ENCODE data around the gene FMNL1.

FMNL1 gene

GRCh38 chr17:45221081-45222013 is at the start of gene FMNL1:
Gene FMNL1 (plus strand): TSS chr17:45221885. CDS start chr17:45222125, 240 bp downstream.
- no peak for DNase-seq

GRCh38 chr17:45172232-45172540 is 49.5 kb upstream of the FMNL1 start:
- DNase-seq, result no peak

- DNase-seq, result peak; percentile 93
Observed at GRCh38 chr17:45172541-45173286, 49.0 kb upstream of the FMNL1 start.

DNA sequence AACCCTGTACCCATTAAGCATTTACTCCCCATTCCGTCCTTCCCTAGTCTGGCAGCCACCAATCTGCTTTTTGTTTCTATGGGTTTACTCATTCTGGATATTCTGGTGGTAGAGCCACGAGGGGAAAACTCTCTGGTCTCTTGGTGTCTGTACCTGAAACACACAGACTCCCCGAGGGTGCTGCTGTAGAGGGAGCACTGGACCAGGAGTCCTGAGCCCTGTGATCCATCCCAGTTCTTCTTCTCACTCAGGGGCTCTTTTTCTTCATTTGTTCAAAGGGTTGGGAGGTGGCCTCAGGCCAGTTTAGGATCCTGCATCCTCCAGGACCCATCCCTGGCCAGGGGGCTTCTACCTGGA is 45.9 kb upstream of the FMNL1 start:
- DNase-seq, result no peak

DNA sequence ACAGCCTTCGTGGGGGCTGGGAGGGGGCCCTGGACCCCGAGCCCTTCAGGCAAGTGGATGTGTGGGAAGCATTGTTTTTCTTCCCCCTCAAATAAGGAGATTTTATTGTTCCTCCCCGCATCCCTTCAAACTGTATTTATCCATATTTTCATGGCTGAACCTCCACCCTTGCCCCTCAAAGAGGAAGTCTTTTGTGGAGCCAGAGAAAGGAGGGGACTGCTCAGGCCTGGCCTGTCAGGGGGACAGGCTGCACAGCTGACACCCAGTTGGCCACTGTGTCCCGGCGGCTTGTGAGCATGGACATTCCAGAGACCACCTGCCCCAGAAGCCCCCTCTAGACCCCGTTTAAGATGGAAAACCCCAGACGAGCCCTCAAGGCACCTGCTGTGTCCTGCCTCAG is 44.1 kb upstream of the FMNL1 start:
- no peak for DNase-seq

DNA sequence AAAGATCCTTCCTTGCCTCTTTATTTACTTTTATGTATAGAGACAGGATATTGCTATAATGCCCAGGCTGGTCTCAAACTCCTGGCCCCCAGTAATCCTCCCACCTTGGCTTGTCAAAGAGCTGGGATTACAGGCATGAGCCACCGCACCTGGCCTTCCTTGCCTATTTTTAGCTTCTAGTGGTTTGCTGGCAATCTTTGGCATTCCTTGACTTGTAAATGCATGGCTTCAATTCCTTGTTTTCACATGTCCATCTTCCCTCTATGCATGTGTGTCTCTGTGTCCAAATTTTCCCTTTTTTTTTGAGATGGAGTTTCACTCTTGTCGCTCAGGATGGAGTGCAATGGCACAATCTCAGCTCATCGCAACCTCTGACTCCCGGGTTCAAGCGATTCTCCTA is 37.5 kb upstream of the FMNL1 start:
- no peak for DNase-seq

DNA sequence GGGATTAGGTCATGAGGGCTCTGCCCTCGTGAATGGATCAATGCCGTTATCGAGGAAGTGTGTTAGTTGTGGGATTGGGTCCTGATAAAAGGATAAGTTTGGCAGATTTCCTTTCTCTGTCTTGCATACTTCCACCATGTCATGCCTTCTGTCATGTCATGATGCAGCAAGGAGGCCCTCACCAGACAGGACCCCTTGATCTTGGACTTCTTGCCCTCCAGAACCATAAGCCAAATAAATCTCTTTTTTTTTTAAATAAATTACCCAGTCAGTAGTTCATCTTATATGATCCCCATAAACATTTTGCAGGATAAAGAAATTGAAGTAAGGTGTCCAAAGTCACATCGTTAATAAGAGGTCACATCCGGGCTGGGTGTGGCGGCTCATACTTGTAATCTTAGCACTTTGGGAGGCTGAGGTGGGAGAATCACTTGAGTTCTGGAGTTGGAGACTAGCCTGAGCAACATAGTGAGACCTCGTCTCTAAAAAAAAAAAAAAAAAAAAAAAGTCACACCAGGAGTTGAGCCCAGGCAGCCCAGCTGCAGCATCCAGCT is 34.8 kb upstream of the FMNL1 start:
- DNase-seq, result no peak

- DNase-seq, result no peak
Observed at GRCh38 chr17:45189009-45189408, 32.7 kb upstream of the FMNL1 start.

- no peak for DNase-seq
Observed at GRCh38 chr17:45190503-45191255, 31.0 kb upstream of the FMNL1 start.

GRCh38 chr17:45195424-45195823 is 26.3 kb upstream of the FMNL1 start:
- no peak for DNase-seq

- no peak for DNase-seq
Observed at GRCh38 chr17:45197108-45197507, 24.6 kb upstream of the FMNL1 start.

DNA sequence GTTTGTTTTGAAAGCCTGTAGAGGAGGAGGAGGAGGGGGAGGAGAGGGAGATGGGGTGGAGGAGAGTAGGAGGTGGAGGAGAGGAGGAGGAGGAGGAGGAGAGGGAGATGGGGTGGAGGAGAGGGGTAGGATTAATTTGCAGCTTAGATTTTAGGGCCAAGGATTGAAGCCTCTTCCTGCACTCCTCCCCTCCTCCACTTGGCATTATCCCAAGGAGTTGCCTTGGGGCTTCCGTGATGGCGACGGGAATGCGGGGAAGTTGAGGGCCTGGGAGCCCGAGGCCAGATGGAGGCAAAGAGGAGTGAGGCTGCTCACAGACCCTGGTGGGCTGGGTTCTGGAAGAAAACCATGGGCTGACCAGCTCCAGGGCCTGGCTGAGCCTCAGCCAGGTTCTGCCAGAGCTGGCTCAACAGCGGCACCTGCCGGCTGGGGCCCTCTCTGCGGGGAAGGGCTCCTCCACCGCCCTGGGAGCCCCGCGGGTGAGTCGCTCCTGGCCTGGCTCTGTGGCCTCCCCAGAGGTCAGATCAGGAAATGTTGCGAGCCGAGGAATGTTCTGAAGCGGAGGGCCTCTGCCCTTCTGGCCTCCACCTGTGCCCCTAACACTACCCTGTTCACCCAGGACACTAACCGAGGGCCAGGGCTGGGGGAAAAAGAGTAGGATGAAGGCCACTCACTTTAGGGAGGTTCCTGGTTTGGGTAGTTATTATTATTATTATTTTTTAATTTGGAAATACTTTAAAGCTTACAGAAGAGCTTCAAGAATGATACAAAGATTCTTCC is 23.9 kb upstream of the FMNL1 start:
- DNase-seq, result peak; percentile 87

DNA sequence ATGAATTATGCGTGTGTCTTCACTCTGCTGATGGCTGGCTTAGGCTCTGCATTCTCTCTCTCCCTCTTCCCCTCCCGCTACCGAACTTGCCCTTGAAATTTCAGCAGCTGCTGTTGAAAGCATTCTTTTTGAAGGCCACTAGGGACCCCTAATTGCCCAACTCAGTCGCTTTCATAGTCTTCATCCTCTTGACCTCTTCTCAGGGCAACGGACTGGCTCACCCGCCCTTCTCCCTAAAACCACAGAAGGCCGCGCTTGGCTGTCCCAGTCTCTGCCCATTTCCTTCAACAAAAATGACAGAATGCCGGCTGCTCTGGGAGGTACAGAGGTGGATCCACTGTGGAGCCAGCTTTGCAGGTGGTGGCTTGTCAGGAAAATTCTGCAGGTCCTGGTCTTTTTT is 21.0 kb upstream of the FMNL1 start:
- no peak for DNase-seq

DNA sequence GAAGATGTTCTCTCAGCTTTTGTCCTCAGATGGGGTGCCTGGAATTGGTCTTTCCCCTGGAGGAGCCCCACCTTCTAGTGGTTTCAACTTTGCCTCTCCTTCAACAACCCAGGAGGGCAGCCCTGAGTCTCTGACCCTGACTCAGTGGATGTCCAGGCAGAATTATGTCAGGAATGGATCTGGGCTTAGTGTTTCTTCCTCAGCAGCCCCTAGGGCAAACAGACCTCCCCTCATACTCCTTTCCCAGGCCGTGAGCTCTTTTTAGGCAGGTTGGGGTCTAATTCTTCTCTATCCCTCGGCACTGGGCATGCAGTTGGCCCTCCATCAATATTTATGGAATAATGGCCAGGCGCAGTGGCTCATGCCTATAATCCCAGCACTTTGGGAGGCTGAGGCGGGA is 20.2 kb upstream of the FMNL1 start:
- no peak for DNase-seq

DNA sequence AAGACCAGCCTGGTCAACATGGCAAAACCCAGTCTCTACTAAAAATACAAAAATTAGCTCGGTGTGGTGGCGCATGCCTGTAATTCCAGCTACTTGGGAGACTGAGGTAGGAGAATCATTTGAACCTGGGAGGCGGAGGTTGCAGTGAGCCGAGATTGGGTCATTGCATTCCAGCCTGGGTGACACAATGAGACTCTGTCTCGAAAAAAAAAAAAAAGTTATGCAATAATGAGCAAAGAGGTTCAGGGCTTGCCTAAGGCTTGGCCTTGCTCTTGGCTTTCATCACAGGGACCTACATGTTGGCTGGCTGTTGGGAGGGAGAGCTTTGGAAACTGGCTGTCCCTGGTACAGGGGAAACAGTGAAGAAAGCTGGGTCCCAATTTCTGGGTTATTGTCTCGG is 19.8 kb upstream of the FMNL1 start:
- peak; percentile 32 for DNase-seq

GRCh38 chr17:45218895-45219661 is 2.6 kb upstream of the FMNL1 start:
- peak; percentile 44 for DNase-seq

DNA sequence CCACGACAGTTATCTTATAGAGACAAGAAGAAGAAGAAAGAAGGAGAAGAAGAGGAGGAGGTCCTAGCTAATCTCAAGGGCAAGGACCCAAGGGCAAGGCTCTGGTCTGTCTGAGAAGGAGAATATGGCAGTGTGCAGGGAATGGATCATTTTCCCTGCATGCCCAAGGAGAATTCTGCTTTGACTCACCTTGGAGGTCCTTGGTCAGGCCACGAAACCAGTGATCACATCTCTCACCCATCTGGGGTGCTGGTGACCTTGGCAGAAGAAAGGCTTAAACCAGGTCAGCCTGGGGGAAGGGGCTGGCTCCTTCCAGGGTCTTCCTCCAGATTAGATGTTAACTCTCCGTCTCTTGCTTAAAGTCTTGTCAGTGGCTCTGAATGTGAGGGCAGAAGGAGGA is 1.6 kb upstream of the FMNL1 start:
- no peak for DNase-seq

DNA sequence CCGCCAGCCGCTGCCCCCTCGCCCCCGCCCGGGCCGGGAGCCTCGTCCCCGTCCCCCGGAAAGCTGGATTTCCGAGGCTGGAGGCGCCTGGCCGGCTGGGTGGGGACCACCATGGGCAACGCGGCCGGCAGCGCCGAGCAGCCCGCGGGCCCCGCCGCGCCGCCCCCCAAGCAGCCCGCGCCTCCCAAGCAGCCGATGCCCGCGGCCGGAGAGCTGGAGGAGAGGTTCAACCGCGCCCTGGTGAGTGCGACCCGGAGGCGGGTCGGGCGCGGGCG is 266 bp downstream of the FMNL1 start:
- no peak for DNase-seq

DNA sequence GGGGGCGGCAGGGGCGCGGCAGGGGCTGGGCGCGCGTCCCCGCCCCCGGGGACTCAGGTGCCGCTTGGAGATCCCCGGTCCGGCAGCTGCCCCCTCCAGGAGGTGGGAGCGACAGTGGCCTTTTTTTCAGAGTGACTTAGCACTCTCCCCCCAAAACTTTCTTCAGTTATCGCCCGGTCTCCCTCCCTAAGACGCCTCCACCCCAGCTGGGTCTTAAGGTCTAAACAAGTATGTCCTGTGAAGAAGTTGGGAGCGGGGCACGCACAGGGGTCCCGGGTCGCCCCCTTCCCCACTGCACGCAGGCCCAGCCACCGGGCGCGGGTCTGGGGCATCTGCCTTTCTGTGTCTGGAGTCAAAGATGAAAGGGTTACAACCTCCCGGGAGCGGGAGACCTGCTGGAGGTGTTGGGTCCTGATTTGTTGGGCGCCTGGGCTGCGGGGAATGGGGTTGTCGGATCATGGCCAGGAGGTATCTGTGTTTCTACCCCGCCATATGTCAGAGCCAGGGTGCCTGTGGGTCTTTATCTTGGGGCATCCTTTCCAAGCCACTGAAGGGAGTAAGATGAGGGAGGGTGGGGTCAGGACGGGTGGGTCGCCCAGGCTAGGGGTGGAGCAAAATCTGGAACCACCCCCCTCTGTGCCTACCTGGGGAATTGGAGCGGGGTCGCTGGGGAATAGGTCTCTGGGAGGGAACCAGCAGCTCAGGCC is 757 bp downstream of the FMNL1 start:
- no peak for DNase-seq

DNA sequence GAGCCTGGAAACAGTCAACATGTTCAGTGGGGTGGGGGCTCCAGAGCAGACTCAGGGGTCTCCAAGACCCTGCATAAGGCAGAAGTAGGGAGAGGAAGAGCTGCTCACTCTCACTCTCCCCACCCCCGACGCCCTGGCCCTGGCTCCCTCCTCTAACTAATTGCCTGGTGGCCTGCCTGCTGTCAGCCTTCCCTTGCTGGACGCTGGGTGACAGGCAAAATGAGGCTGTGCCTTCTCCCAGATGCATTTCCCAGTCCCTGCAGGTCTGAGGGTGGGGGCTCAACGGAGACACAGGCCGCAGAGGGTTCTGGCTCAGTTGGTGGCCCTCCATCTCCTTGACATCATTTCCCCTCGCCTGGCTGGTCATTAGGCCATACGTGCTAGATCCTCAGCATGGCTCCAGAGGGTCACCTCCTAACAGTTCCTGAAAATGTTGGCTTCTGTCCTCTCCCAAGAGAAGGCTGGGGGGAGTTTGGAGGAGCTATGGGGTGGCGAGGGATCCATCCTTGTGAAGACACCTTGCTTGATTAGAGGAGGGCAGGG is 1.4 kb downstream of the FMNL1 start:
- DNase-seq, result no peak
